Mesangial cell (primary cell): Measurements from ENCODE around the gene NAA80. TPM values are rescaled to one million over a fixed set of nuclear protein-coding genes. Genes with fewer than 3 reads are reported as not detected.

Experiments used
- total RNA-seq: library from RNA; depleted of rRNA; stranded (reverse); fragments of >200 nt; gene quantifications from 2 replicates; pipeline ENCODE4 v1.2.3, GENCODE V29; 2015

Gene NAA80
- 12.7 and 17.0 TPM in 2 replicates for total RNA-seq

GRCh38 chr3:50298836-50299637 is at the start of gene NAA80, which contains the start of gene HYAL3:
NAA80 (minus strand) TSS chr3:50299405; CDS start chr3:50297463, 1,942 bp downstream.
HYAL3 (minus strand) TSS chr3:50299405; CDS start chr3:50295602, 3,803 bp downstream.

DNA sequence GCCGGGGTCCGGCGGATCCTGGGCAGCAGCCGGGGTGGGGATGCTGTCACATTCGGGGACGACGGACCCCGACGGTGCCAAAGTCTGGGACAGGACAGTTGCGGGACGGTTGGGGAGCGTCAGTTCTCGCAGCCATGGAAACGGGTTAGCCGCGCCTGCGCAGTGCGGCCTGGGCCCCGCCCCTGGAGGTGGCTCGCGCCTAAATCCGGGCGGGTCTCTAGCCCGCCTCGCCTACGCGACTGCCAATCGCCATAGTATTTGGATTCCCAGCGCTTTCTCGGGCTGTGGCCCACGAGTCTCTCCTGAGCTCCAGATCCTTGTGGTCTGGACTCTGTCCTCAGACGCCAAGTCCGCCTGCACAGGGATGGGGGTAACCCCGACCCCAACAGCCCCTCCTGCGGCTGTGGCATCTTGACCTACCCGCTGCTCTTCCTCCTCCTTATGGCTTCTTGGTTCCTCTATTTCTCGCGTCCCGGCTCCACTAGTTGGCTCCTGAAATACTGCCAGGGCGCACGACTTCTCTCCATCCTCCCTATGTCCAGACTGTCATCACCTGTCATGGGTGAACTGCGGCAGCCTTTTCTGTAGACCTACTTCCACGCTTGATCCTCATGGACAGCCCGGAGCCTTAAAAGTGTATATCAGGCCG is 46.5 kb upstream of the NAA80 start, which contains the start of gene ZMYND10:
TSS of gene ZMYND10 (minus strand) at position 147 of the 649 bp plus-strand sequence. CDS start 153 bp downstream, outside the sequence.

DNA sequence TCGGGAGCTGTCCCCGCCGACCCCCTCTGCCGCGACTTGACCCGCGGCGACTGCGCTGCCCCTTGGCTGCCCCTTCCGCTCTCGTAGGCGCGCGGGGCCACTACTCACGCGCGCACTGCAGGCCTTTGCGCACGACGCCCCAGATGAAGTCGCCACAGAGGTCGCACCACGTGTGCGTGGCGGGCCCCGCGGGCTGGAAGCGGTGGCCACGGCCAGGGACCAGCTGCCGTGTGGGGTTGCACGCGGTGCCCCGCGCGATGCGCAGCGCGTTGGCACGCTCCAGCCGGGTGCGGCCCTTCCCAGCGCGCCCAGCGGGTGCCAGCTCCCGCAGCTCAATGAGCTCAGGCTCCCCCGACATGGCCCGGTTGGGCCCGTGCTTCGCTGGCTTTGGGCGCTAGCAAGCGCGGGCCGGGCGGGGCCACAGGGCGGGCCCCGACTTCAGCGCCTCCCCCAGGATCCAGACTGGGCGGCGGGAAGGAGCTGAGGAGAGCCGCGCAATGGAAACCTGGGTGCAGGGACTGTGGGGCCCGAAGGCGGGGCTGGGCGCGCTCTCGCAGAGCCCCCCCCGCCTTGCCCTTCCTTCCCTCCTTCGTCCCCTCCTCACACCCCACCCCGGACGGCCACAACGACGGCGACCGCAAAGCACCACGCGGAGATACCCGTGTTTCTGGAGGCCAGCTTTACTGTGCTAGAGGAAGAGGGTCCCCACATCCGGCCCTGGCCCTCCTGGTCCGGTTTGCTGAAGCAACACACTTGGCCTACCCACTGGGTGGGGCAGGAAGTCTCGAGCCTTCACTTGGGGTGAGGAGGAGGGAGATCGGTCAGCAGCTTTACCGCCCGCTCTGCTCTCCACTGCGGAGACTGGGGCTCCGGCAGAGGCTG is 41.5 kb upstream of the NAA80 start, which contains the start of gene RASSF1:
TSS of gene RASSF1 (minus strand) at position 389 of the 882 bp plus-strand sequence. CDS start at position 358, 31 bp downstream.

GRCh38 chr3:50327943-50328691 is 28.9 kb upstream of the NAA80 start, which contains the start of gene TUSC2:
TUSC2 (minus strand) TSS chr3:50328223; CDS start chr3:50328099, 124 bp downstream.

GRCh38 chr3:50322386-50323091 is 23.3 kb upstream of the NAA80 start, which contains the start of gene HYAL2:
HYAL2 (minus strand) TSS chr3:50322745; CDS start chr3:50320489, 2,256 bp downstream.

DNA sequence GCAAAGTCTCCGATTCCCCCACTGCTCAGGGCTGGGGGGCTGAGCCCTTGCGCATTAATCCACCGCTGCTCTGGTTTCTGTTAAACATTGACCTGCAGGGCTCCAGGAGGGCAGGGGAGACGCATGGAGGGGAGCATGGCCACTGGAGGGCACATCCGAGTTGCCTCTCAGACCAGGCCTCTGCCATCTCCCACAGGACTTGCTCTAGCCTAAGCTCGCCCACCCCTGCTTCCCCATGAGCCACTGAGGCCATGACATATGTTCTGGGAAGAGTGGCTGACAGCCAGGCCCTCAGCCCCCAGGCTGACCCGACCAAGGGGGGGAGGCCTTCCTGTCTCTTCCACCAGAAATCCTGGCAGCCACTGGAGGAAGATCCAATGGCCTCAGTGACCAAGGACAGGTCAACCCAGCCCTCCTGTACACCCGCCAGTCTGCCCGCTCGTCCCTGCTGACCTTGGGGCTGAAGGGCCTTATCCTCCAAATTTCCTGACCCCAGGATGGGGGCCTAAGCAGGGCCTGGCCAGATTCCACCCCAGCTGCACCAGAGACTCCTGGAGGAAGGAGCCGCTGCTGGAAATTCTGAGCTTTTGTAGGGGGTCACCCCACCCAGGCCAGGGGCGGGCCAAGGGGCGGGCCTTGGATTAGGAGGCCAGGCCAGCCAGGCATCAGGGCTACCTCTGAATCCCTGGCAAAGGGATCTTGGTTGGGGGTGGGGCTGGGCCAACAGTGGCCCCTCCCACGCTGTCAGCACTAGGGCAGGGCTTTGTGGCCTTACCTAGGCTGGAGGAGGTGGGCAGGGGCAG is 4.0 kb upstream of the NAA80 start, which contains the start of gene HYAL1:
TSS of gene HYAL1 (minus strand) at position 562 of the 803 bp plus-strand sequence. CDS start 618 bp downstream, outside the sequence.

GRCh38 chr3:50292159-50293078 is 6.8 kb downstream of the NAA80 start, which contains the start of gene IFRD2:
IFRD2 (minus strand) TSS chr3:50292429; CDS start chr3:50292274, 155 bp downstream.

DNA sequence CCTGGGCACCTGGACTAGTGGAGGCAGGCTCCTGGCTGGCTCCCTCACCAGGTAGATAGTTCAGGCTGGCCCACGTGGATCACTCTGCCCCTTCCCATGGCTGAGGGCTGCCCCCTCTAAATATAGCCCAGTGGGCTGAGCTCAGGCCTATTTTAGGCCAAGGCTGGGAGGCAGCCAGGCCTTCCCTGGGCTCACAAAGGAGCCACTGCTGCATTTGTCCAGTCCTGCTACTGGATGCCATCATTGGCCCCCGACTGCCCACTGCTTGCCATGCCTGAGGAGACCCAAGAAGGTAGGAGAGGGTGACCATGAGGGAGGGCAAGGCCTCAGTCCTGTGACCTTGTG is 20.4 kb downstream of the NAA80 start, which contains the start of gene LSMEM2:
TSS of gene LSMEM2 (plus strand) at position 208 of the 345 bp plus-strand sequence. CDS start at position 235, 27 bp downstream.

GRCh38 chr3:50268703-50269451 is 30.3 kb downstream of the NAA80 start, which contains the start of gene SEMA3B:
SEMA3B (plus strand) TSS chr3:50269147; CDS start chr3:50269241, 94 bp downstream.

Other genes with a start within 250 kb of the NAA80 start
- gene RBM5, start 210.5 kb downstream of the NAA80 start, total RNA-seq = 48.1 and 64.3 TPM in 2 replicates
- gene SEMA3F, start 144.1 kb downstream of the NAA80 start, total RNA-seq = 23.8 and 42.1 TPM in 2 replicates
- gene GNAT1, start 107.8 kb downstream of the NAA80 start, total RNA-seq = not detected in 2 replicates
- gene SLC38A3, start 94.1 kb downstream of the NAA80 start, total RNA-seq = 0.51 TPM in 1 of 2 replicates, not detected in the other
- gene GNAI2, start 63.2 kb downstream of the NAA80 start, total RNA-seq = 258 and 294 TPM in 2 replicates
- 7.8 and 49.4 TPM in 2 replicates for gene SEMA3B, start 30.3 kb downstream of the NAA80 start, total RNA-seq
- not detected in 2 replicates for gene LSMEM2, start 20.3 kb downstream of the NAA80 start, total RNA-seq
- gene IFRD2, start 7.0 kb downstream of the NAA80 start, total RNA-seq = 55.1 and 154 TPM in 2 replicates
- gene HYAL3, start within 50 bp of the NAA80 start, total RNA-seq = 4.4 and 9.3 TPM in 2 replicates
- 1.1 and 1.5 TPM in 2 replicates for gene HYAL1, start 4.2 kb upstream of the NAA80 start, total RNA-seq
- 155 and 163 TPM in 2 replicates for gene HYAL2, start 23.3 kb upstream of the NAA80 start, total RNA-seq
- 31.3 and 33.0 TPM in 2 replicates for gene TUSC2, start 28.8 kb upstream of the NAA80 start, total RNA-seq
- gene RASSF1, start 41.4 kb upstream of the NAA80 start, total RNA-seq = 15.8 and 23.1 TPM in 2 replicates
- 2.1 and 3.9 TPM in 2 replicates for gene ZMYND10, start 46.3 kb upstream of the NAA80 start, total RNA-seq
- gene NPRL2, start 51.4 kb upstream of the NAA80 start, total RNA-seq = 21.0 and 25.4 TPM in 2 replicates
- 30.5 and 38.3 TPM in 2 replicates for gene CYB561D2, start 51.5 kb upstream of the NAA80 start, total RNA-seq
- 61.4 and 80.4 TPM in 2 replicates for gene TMEM115, start 60.1 kb upstream of the NAA80 start, total RNA-seq
- gene CACNA2D2, start 204.2 kb upstream of the NAA80 start, total RNA-seq = 0.16 and 1.1 TPM in 2 replicates